ENCODE measurements around the gene COL1A2.

DNA sequence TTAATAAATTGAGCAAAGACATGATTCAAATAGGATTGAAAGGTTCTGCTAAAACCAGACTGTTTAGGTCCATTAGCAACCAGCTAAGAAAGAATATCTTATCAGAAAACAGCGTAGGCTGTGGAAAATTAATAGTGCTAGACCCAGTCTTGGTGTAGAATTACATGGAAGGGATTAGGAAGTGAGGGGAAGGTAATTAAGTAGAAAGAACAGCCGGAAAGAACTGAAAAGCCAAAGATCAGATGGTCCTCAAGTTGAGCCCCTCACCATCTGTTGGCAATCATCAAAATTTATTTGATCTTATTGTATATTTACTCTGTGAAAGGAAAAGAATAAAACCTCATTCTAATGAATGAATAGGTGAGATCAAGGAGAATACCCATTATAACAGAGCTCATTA lies 50.1 kb downstream of the COL1A2 start:
- TF ChIP-seq, protein P1, sequence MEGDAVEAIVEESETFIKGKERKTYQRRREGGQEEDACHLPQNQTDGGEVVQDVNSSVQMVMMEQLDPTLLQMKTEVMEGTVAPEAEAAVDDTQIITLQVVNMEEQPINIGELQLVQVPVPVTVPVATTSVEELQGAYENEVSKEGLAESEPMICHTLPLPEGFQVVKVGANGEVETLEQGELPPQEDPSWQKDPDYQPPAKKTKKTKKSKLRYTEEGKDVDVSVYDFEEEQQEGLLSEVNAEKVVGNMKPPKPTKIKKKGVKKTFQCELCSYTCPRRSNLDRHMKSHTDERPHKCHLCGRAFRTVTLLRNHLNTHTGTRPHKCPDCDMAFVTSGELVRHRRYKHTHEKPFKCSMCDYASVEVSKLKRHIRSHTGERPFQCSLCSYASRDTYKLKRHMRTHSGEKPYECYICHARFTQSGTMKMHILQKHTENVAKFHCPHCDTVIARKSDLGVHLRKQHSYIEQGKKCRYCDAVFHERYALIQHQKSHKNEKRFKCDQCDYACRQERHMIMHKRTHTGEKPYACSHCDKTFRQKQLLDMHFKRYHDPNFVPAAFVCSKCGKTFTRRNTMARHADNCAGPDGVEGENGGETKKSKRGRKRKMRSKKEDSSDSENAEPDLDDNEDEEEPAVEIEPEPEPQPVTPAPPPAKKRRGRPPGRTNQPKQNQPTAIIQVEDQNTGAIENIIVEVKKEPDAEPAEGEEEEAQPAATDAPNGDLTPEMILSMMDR (conservative IDR thresholded peaks at IDR 0.05; ENCODE audit: low read length), result no peak
- TF ChIP-seq EZH2phosphoT487 (IDR thresholded peaks at IDR 0.05; ENCODE audit: borderline replicate concordance), result no peak
